GM12892 (cell line): Measurements from ENCODE around the gene ECPAS.

Experiments
- POLR2A ChIP-seq: IDR thresholded peaks from 2 replicates; pipeline ENCODE4 v1.6.1; 2011; ENCODE audit warnings: low read depth, low read length, control low read depth
- POLR2AphosphoS5 ChIP-seq: IDR thresholded peaks from 2 replicates; pipeline ENCODE4 v1.6.1; 2011; ENCODE audit warnings: low read depth, low read length, control low read depth
- TAF1 ChIP-seq: IDR thresholded peaks from 2 replicates; pipeline ENCODE4 v1.6.1; 2011; ENCODE audit warnings: low read depth, mild to moderate bottlenecking, control low read depth, low read length, borderline replicate concordance

GRCh38 chr9:111423389-111423788, 60.8 kb downstream of the ECPAS start:
- TF ChIP-seq POLR2A (no peak), POLR2AphosphoS5 (no peak), TAF1 (no peak)
